Right cardiac atrium (tissue), 5 donors: ENCODE results near the gene RELCH. TPM values are rescaled to one million over a fixed set of nuclear protein-coding genes. Genes with fewer than 3 reads are reported as not detected.
A peak's percentile ranks its signal among the peaks of the same experiment; 100 is the strongest.

Experiments
- ATAC-seq, 2 donors: fragments of 200-7000 bp; cut with Tn5 transposase; one replicate each; pipeline versions ENCODE4 v1.8.0 to v1.9.1; 2020; ENCODE audit warnings: moderate library complexity in 2 of 2, mild to moderate bottlenecking in 1 of 2
- DNase-seq, 3 donors: peaks; one replicate each; pipeline ENCODE4 v3.0.0-alpha.2; 2020
- H3K27ac ChIP-seq: one replicate; pipeline ENCODE4 v1.5.1; 2013; ENCODE audit warnings: mild to moderate bottlenecking, low read length, control low read depth, moderate library complexity
- H3K27me3 ChIP-seq: one replicate; pipeline ENCODE4 v1.6.1; 2013; ENCODE audit not compliant: control insufficient read depth, insufficient read depth
- H3K4me1 ChIP-seq: one replicate; pipeline ENCODE4 v1.6.1; 2013; ENCODE audit warnings: low read length; ENCODE audit not compliant: control insufficient read depth, insufficient read depth
- H3K4me3 ChIP-seq: one replicate; pipeline ENCODE4 v1.5.1; 2013; ENCODE audit warnings: low read length, control low read depth
- H3K9me3 ChIP-seq: one replicate; pipeline ENCODE4 v1.6.1; 2013; ENCODE audit warnings: low read length; ENCODE audit not compliant: control insufficient read depth
- WGBS: extraction: QIAGEN DNeasy Blood & Tissue Kit; methylation state at CpG from one replicate; pipeline ENCODE4 v1.1.7; 2013; 5-methylcytosine and 5-hydroxymethylcytosine counted together
- intact Hi-C, 4 donors: fragments of 100-400 bp; cut with DNase I; formaldehyde crosslinking; loops; one replicate each; pipeline versions ENCODE4 v1.11.0 to v1.14.0; 2022 to 2023
- long read RNA-seq, 4 donors: library from polyadenylated mRNA; unstranded; transcript quantifications; one replicate each; pipeline ENCODE4 v2.0.0, GENCODE V29; 2020 to 2021
- polyA plus RNA-seq: library from polyadenylated mRNA; stranded (reverse); fragments of 200-250 nt; gene quantifications from one replicate; pipeline ENCODE4 v1.2.3, GENCODE V29; 2013
- total RNA-seq, 4 donors: library from RNA; stranded (reverse); fragmentation: NEBNext Ultra II Directional; extraction: Animal tissue kit (Norgen Biotek cat#: 25700); gene quantifications; one replicate each; pipeline ENCODE4 v1.2.1, GENCODE V29; 2021
- donor health status: healthy with polysubstance abuse.
- donor health status: DM: no; HTN: yes; CAD: no.
- donor health status: DM: no; HTN: no; CAD: no.
- donor health status: DM: no; HTN: yes; CAD: no; lungs with severe emphysema.
- donor health status: DM: yes; HTN: yes; CAD: no.

RELCH gene, protein sequence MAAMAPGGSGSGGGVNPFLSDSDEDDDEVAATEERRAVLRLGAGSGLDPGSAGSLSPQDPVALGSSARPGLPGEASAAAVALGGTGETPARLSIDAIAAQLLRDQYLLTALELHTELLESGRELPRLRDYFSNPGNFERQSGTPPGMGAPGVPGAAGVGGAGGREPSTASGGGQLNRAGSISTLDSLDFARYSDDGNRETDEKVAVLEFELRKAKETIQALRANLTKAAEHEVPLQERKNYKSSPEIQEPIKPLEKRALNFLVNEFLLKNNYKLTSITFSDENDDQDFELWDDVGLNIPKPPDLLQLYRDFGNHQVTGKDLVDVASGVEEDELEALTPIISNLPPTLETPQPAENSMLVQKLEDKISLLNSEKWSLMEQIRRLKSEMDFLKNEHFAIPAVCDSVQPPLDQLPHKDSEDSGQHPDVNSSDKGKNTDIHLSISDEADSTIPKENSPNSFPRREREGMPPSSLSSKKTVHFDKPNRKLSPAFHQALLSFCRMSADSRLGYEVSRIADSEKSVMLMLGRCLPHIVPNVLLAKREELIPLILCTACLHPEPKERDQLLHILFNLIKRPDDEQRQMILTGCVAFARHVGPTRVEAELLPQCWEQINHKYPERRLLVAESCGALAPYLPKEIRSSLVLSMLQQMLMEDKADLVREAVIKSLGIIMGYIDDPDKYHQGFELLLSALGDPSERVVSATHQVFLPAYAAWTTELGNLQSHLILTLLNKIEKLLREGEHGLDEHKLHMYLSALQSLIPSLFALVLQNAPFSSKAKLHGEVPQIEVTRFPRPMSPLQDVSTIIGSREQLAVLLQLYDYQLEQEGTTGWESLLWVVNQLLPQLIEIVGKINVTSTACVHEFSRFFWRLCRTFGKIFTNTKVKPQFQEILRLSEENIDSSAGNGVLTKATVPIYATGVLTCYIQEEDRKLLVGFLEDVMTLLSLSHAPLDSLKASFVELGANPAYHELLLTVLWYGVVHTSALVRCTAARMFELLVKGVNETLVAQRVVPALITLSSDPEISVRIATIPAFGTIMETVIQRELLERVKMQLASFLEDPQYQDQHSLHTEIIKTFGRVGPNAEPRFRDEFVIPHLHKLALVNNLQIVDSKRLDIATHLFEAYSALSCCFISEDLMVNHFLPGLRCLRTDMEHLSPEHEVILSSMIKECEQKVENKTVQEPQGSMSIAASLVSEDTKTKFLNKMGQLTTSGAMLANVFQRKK
- total RNA-seq (10 to 100 TPM; 13.5 to 22.7 (median 17.2) TPM), polyA plus RNA-seq (6.9 TPM)
- long read RNA-seq, donor 1, full-length matches to known transcripts, result 6 of 16 reads
- long read RNA-seq, donor 1, partial matches to known transcripts, result 4 of 16 reads
- long read RNA-seq, donor 1, other reads (novel, unspliced or antisense), result 6 of 16 reads
- long read RNA-seq, donor 2, full-length matches to known transcripts, result 1 of 3 reads
- long read RNA-seq, donor 2, partial matches to known transcripts, result 0 of 3 reads
- long read RNA-seq, donor 2, other reads (novel, unspliced or antisense), result 2 of 3 reads
- long read RNA-seq, donor 3, full-length matches to known transcripts, result 9 of 22 reads
- long read RNA-seq, donor 3, partial matches to known transcripts, result 7 of 22 reads
- long read RNA-seq, donor 3, other reads (novel, unspliced or antisense), result 6 of 22 reads
- long read RNA-seq, donor 4, full-length matches to known transcripts, result 3 of 12 reads
- long read RNA-seq, donor 4, partial matches to known transcripts, result 4 of 12 reads
- long read RNA-seq, donor 4, other reads (novel, unspliced or antisense), result 5 of 12 reads

- peak; percentile 95 to 97 (median 96) for DNase-seq
- Histone ChIP-seq H3K27ac (peak within 1 kb of the TSS; percentile 88), H3K27me3 (no peaks in the 10 kb centered on the region), H3K4me1 (no peaks in the 10 kb centered on the region), H3K9me3 (no peaks in the 10 kb centered on the region), H3K4me3 (peak within 1 kb of the TSS; percentile 65)
- intact Hi-C loops, result loop anchor here in 3 of 4 donors (5.0 to 10.0 kb wide), 3 partner anchors 58 to 398 kb away; no protein-coding TSS in a partner anchor
- ATAC-seq, result peak; percentile 99 to 100
- WGBS, result under 1% methylated on average over 55 of the region's 55 CpGs
Measured at GRCh38 chr18:62186774-62187542, at the start of gene RELCH, which contains the start of gene PIGN. TSS of gene RELCH (plus strand) at chr18:62187255. CDS start at chr18:62187506, 251 bp downstream. TSS of gene PIGN (minus strand) at chr18:62187056. CDS start at chr18:62161353, 25,703 bp downstream.

GRCh38 chr18:62138461-62139235 lies 48.4 kb upstream of the RELCH start:
- Histone ChIP-seq H3K4me3 (no peak overlapping the region), H3K9me3 (no peaks in the 10 kb centered on the region), H3K4me1 (no peaks in the 10 kb centered on the region), H3K27ac (no peak overlapping the region), H3K27me3 (no peaks in the 10 kb centered on the region)
- 97% methylated on average over 2 of the region's 2 CpGs for WGBS
- ATAC-seq (no peak), DNase-seq (no peak)
- intact Hi-C loops, result loop anchor here in 3 of 4 donors (10.0 kb wide), 4 partner anchors 234 to 594 kb away; partner anchors contain the start of gene RNF152 (in 1 of the 3)

- WGBS, result 96% methylated on average over 1 of the region's 1 CpG
- no peak for ATAC-seq
- Histone ChIP-seq H3K4me3 (no peak overlapping the region), H3K4me1 (no peaks in the 10 kb centered on the region), H3K27ac (no peak overlapping the region), H3K27me3 (no peaks in the 10 kb centered on the region), H3K9me3 (no peaks in the 10 kb centered on the region)
- no peak for DNase-seq
- intact Hi-C loops, result no loop called here
Measured at GRCh38 chr18:62140259-62140658, 46.8 kb upstream of the RELCH start.

DNA sequence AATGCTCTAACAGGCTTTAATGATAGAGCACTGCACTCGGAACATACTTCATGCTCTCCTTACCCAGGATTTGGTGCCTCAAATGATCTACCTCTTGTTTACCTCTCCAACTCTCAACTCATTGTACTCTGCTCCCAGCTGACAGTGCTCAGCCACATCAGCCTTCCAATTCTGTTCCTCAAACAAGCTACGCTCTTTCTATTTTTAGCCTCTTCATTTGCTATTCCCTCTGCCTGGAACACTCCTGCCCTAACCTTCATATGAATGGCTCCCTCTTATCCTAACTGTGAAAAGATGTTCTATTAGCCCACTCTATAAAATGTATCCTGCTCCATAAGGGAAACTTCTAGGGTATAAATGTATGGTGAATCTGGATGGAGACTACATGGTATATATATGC lies 42.7 kb upstream of the RELCH start:
- WGBS, result 84% methylated on average over 2 of the region's 2 CpGs
- intact Hi-C loops, result no loop called here
- Histone ChIP-seq H3K4me1 (no peaks in the 10 kb centered on the region), H3K4me3 (no peak overlapping the region), H3K9me3 (no peaks in the 10 kb centered on the region), H3K27ac (no peak overlapping the region), H3K27me3 (no peaks in the 10 kb centered on the region)
- DNase-seq (no peak), ATAC-seq (no peak)

DNA sequence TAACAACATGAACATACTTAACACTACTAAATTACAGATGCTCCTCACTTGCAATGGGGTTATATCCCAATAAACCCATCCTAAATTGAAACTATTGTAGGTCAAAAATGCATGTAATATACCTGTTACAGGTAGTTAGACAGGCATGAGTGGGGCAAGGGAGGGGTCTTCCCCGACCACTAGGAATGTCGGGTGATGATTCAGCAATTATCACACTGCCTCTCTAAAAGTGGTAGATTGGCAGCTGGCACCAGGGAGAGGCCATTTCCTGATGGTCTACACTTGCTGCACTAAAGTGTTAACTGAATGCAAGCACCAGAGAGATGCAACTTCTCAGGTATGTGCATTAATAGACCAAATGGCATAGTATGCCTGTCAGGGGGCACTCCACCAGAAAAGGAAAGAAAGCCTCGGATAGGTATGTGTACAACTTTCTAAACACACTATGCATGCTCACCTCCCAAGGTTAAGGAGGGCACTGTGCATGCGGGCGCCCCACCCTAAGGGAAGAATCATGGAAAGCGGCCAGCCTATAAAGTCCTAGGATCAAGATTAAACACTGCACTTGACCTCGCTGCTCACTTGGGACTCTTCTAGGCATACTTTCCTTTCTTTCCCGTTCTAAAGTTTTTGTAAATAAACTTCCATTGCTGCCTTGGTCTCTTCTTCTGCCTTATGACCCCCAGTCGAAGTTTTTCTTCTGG lies 35.8 kb upstream of the RELCH start:
- H3K9me3 ChIP-seq, result no peaks in the 10 kb centered on the region
- ATAC-seq, result no peak

GRCh38 chr18:62152844-62153243 lies 34.2 kb upstream of the RELCH start:
- Histone ChIP-seq H3K4me1 (no peaks in the 10 kb centered on the region), H3K9me3 (no peaks in the 10 kb centered on the region), H3K4me3 (no peak overlapping the region), H3K27ac (no peak overlapping the region), H3K27me3 (no peaks in the 10 kb centered on the region)
- ATAC-seq (no peak), DNase-seq (no peak)
- 89% methylated on average over 1 of the region's 1 CpG for WGBS
- intact Hi-C loops, result no loop called here

More for the DNA sequence above, 35.8 kb upstream of the RELCH start:
- no peaks in the 10 kb centered on the region for H3K4me1 ChIP-seq
- H3K27me3 ChIP-seq, result no peaks in the 10 kb centered on the region
- no peak overlapping the region for H3K27ac ChIP-seq
- intact Hi-C loops, result no loop called here
- H3K4me3 ChIP-seq, result no peak overlapping the region
- no peak for DNase-seq
- WGBS, result 93% methylated on average over 9 of the region's 9 CpGs

- H3K4me3 ChIP-seq, result no peak overlapping the region
- 92% methylated on average over 1 of the region's 1 CpG for WGBS
- intact Hi-C loops, result no loop called here
Measured at GRCh38 chr18:62157843-62158242, 29.2 kb upstream of the RELCH start.

DNA sequence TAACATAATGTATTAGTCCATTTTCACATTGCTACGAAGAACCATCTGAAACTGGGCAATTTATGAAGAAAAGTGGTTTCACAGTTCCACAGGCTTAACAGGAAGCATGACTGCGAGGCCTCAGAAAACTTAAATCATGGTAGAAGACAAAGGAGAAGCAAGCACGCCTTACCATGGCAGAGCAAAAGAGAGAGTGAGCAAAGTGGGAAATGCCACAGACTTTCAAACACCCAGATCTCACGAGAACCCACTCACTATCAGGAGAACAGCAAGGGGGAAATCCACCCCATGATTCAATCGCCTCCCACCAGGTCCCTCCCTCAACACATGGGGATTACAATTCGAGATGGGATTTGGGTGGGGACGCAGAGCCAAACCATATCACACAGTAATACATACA lies 22.7 kb upstream of the RELCH start:
- Histone ChIP-seq H3K4me3 (no peak overlapping the region), H3K27ac (no peak overlapping the region), H3K27me3 (no peaks in the 10 kb centered on the region), H3K4me1 (no peaks in the 10 kb centered on the region), H3K9me3 (no peaks in the 10 kb centered on the region)
- whole genome bisulfite sequencing, result 94% methylated on average over 7 of the region's 7 CpGs
- DNase-seq (no peak), ATAC-seq (no peak)
- intact Hi-C loops, result no loop called here

More at GRCh38 chr18:62157843-62158242, 29.2 kb upstream of the RELCH start:
- no peaks in the 10 kb centered on the region for H3K27me3 ChIP-seq
- H3K4me1 ChIP-seq, result no peaks in the 10 kb centered on the region
- ATAC-seq, result no peak
- no peak for DNase-seq
- no peaks in the 10 kb centered on the region for H3K9me3 ChIP-seq
- H3K27ac ChIP-seq, result no peak overlapping the region
